OCI-LY1 (cell line): Measurements from ENCODE around the gene CELF4.

Experiments
- H2AFZ ChIP-seq: fragments of 200-600 bp; sonication (generic), shearing (Covaris generic); 2 replicates; pipeline ENCODE4 v1.6.0; 2014; ENCODE audit warnings: antibody characterized with exemption, mild to moderate bottlenecking, low read length
- H3F3A ChIP-seq: fragments of 200-600 bp; sonication (generic), shearing (Covaris generic); 2 replicates; pipeline ENCODE4 v1.6.0; 2014; ENCODE audit warnings: mild to moderate bottlenecking, antibody characterized with exemption, low read length, moderate library complexity; ENCODE audit not compliant: insufficient read depth
- H3K27ac ChIP-seq: fragments of 200-600 bp; sonication (generic); 2 replicates; pipeline ENCODE4 v1.5.1; 2014; ENCODE audit warnings: low read length, mixed run types, mild to moderate bottlenecking, low read depth; ENCODE audit not compliant: poor library complexity, severe bottlenecking
- H3K27me3 ChIP-seq: fragments of 200-600 bp; sonication (generic); 2 replicates; pipeline ENCODE4 v1.6.0; 2014; ENCODE audit warnings: antibody characterized with exemption, mild to moderate bottlenecking, low read length, moderate library complexity; ENCODE audit not compliant: insufficient read depth
- H3K36me3 ChIP-seq: fragments of 200-600 bp; sonication (generic); 2 replicates; pipeline ENCODE4 v1.6.1; 2014; ENCODE audit warnings: mild to moderate bottlenecking, antibody characterized with exemption, low read length, moderate library complexity, mixed read lengths; ENCODE audit not compliant: insufficient read depth
- H3K4me1 ChIP-seq: fragments of 200-600 bp; sonication (generic); 2 replicates; pipeline ENCODE4 v1.5.1; 2014; ENCODE audit warnings: mild to moderate bottlenecking, low read length, moderate library complexity; ENCODE audit not compliant: insufficient read depth, severe bottlenecking
- H3K4me2 ChIP-seq: fragments of 200-600 bp; sonication (generic), shearing (Covaris generic); 2 replicates; pipeline ENCODE4 v1.6.1; 2014; ENCODE audit warnings: low read length
- H3K4me3 ChIP-seq: fragments of 200-600 bp; sonication (generic); 2 replicates; pipeline ENCODE4 v1.5.1; 2014; ENCODE audit warnings: low read length, low read depth, mild to moderate bottlenecking, mixed read lengths; ENCODE audit not compliant: poor library complexity, severe bottlenecking
- H3K79me2 ChIP-seq: fragments of 200-600 bp; shearing (Covaris generic); 2 replicates; pipeline ENCODE4 v1.6.1; 2016; ENCODE audit warnings: mixed run types, low read length, mixed read lengths; ENCODE audit not compliant: insufficient read depth
- H3K9ac ChIP-seq: fragments of 200-600 bp; sonication (generic), shearing (Covaris generic); 2 replicates; pipeline ENCODE4 v1.6.1; 2014; ENCODE audit warnings: mild to moderate bottlenecking, low read length, mixed read lengths
- H3K9me2 ChIP-seq: fragments of 200-600 bp; sonication (generic), shearing (Covaris generic); 2 replicates; pipeline ENCODE4 v1.6.1; 2014; ENCODE audit warnings: low read depth, mild to moderate bottlenecking, low read length, mixed read lengths
- H3K9me3 ChIP-seq: fragments of 200-600 bp; shearing (Covaris generic); 2 replicates; pipeline ENCODE4 v1.6.1; 2014; ENCODE audit warnings: low read length, mixed read lengths
- H4K20me1 ChIP-seq: fragments of 200-600 bp; sonication (generic), shearing (Covaris generic); 2 replicates; pipeline ENCODE4 v1.6.0; 2016; ENCODE audit warnings: mild to moderate bottlenecking, low read length; ENCODE audit not compliant: insufficient read depth
- EZH2 ChIP-seq: fragments of 200-600 bp; sonication (generic), shearing (Covaris generic); IDR thresholded peaks from 2 replicates; pipeline ENCODE4 v1.8.0; 2017; ENCODE audit warnings: borderline replicate concordance, mixed run types, mild to moderate bottlenecking, antibody characterized with exemption, low read length, moderate library complexity, mixed read lengths
- TF ChIP-seq, protein P1 (sequence below): fragments of 200-600 bp; sonication (generic), shearing (Covaris generic); IDR thresholded peaks from 2 replicates; pipeline ENCODE4 v1.5.1; 2017; ENCODE audit warnings: mild to moderate bottlenecking, antibody characterized with exemption, low read length, moderate library complexity, mixed read lengths

Gene CELF4

DNA sequence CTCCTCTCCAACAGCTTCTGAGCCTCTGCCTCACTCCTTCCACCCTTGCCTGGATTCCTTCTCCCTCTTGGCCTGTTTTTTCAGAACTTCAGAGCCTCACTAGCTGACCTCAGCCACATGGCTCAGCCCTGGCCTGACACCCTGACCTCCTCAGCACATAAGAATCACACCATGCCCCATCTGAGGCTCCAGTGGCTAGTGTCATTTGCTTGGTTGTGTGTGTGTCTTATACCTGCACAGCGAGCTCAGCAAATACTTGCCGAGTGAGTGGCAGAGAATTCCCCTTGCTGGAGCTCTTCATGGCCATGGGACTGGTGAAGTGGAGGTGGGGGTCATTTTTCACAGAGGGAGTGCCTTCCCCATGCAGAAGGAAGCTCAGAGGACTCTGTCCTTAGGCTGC, 70.2 kb downstream of the CELF4 start:
- H3F3A ChIP-seq = no peaks in the 10 kb centered on the region
- TF ChIP-seq, protein P1, sequence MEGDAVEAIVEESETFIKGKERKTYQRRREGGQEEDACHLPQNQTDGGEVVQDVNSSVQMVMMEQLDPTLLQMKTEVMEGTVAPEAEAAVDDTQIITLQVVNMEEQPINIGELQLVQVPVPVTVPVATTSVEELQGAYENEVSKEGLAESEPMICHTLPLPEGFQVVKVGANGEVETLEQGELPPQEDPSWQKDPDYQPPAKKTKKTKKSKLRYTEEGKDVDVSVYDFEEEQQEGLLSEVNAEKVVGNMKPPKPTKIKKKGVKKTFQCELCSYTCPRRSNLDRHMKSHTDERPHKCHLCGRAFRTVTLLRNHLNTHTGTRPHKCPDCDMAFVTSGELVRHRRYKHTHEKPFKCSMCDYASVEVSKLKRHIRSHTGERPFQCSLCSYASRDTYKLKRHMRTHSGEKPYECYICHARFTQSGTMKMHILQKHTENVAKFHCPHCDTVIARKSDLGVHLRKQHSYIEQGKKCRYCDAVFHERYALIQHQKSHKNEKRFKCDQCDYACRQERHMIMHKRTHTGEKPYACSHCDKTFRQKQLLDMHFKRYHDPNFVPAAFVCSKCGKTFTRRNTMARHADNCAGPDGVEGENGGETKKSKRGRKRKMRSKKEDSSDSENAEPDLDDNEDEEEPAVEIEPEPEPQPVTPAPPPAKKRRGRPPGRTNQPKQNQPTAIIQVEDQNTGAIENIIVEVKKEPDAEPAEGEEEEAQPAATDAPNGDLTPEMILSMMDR = no peak
- TF ChIP-seq EZH2 = no peak
- H3K9me3 ChIP-seq = no peaks in the 10 kb centered on the region
- H4K20me1 ChIP-seq = no peaks in the 10 kb centered on the region
- H3K9me2 ChIP-seq = no peaks in the 10 kb centered on the region
- no peak overlapping the region for H2AFZ ChIP-seq
- H3K4me2 ChIP-seq = no peak overlapping the region
- H3K36me3 ChIP-seq = no peaks in the 10 kb centered on the region
- H3K4me3 ChIP-seq = no peak overlapping the region
- no peaks in the 10 kb centered on the region for H3K4me1 ChIP-seq
- no peak overlapping the region for H3K9ac ChIP-seq
- no peaks in the 10 kb centered on the region for H3K27me3 ChIP-seq
- H3K79me2 ChIP-seq = no peaks in the 10 kb centered on the region
- no peak overlapping the region for H3K27ac ChIP-seq

DNA sequence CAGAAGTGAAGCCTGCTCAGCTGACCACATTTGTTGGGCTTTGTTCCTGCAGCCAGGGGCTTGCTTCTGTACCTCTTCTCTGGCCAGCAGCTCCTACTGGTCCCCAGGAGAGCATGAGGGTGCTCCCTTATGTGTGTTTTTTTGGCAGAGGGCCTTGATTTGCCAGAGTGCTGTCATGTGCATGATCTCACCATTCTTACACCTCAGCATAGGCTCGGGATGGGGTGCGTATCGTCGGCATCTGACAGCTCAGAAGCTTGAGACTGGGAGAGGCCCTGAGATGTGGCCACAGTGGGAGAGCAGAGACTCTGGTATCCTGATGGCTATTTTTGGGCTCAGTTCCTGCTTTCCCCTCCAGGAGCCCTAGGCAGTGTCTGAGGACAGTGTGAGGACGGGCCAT, 71.2 kb downstream of the CELF4 start:
- H3K9ac ChIP-seq = no peak overlapping the region
- no peaks in the 10 kb centered on the region for H3K4me1 ChIP-seq
- H3K79me2 ChIP-seq = no peaks in the 10 kb centered on the region
- H3K4me3 ChIP-seq = no peak overlapping the region
- H3K4me2 ChIP-seq = no peak overlapping the region
- H3K9me3 ChIP-seq = no peaks in the 10 kb centered on the region
- no peaks in the 10 kb centered on the region for H3K36me3 ChIP-seq
- no peaks in the 10 kb centered on the region for H3K9me2 ChIP-seq
- no peaks in the 10 kb centered on the region for H4K20me1 ChIP-seq
- H3K27ac ChIP-seq = no peak overlapping the region
- no peak for TF ChIP-seq EZH2
- TF ChIP-seq, protein P1 = no peak
- no peaks in the 10 kb centered on the region for H3F3A ChIP-seq
- no peak overlapping the region for H2AFZ ChIP-seq
- no peaks in the 10 kb centered on the region for H3K27me3 ChIP-seq

- Histone ChIP-seq H3K79me2 (no peaks in the 10 kb centered on the region), H3K27me3 (no peaks in the 10 kb centered on the region), H3K36me3 (no peaks in the 10 kb centered on the region), H3K4me2 (no peak overlapping the region), H3K9ac (no peak overlapping the region), H4K20me1 (no peaks in the 10 kb centered on the region), H3F3A (no peaks in the 10 kb centered on the region), H3K4me3 (no peak overlapping the region), H3K9me2 (no peaks in the 10 kb centered on the region), H3K9me3 (no peaks in the 10 kb centered on the region), H3K4me1 (no peaks in the 10 kb centered on the region), H3K27ac (no peak overlapping the region), H2AFZ (no peak overlapping the region)
- TF ChIP-seq, protein P1 = no peak
- TF ChIP-seq EZH2 = no peak
These were observed 72.2 kb downstream of the CELF4 start for GRCh38 chr18:37493352-37493935.
